GM12878 (cell line): Measurements from ENCODE around the gene BTBD9. TPM values are rescaled to one million over a fixed set of nuclear protein-coding genes. Genes with fewer than 3 reads are reported as not detected.

ENCODE experiments used
- ATAC-seq: fragments of 200-7000 bp; cut with Tn5 transposase; 3 replicates; pipeline ENCODE4 v1.9.1; 2020; ENCODE audit warnings: mild to moderate bottlenecking, moderate library complexity
- BruUV-seq: library from RNA; stranded (reverse); fragments of 400-500 nt; replicated peaks from 2 replicates; lab custom pipeline; 2021; lab: Mats Ljungman, UMichigan
- CTCF ChIA-PET: fragments of 300-600 bp; sonication (Branson Sonifier 250); formaldehyde crosslinking; extraction: SDS; loops from one replicate; lab custom pipeline; 2021; ENCODE audit warnings: inconsistent platforms; lab: Yijun Ruan, JAX
- POLR2A ChIA-PET: fragments of 350-600 bp; formaldehyde crosslinking; extraction: SDS; loops from one replicate; lab custom pipeline; 2021; ENCODE audit warnings: inconsistent platforms; lab: Charles Lee
- RAD21 ChIA-PET: fragments of 300-600 bp; sonication (Branson Sonifier 250); formaldehyde crosslinking; loops from one replicate; lab custom pipeline; 2023; ENCODE audit warnings: antibody characterized with exemption; ENCODE audit not compliant: unreplicated experiment; lab: Charles Lee
- SMC1A ChIA-PET: fragments of 300-600 bp; sonication (Branson Sonifier 250); formaldehyde crosslinking; loops from one replicate; lab custom pipeline; 2023; ENCODE audit not compliant: unreplicated experiment, uncharacterized antibody; lab: Charles Lee
- DNase-seq: peaks from one replicate; pipeline ENCODE4 v3.0.0-alpha.2; 2011; ENCODE audit warnings: low read depth, low spot score
- FAIRE-seq: peaks from 3 replicates; lab custom pipeline; 2011; peaks lifted over from hg19 to GRCh38; lab: Jason Lieb, UNC
- H2AFZ ChIP-seq: 2 replicates; pipeline ENCODE4 v1.6.0; 2011; ENCODE audit warnings: low read depth, low read length, control low read depth; ENCODE audit not compliant: control insufficient read depth
- H3K27ac ChIP-seq: 2 replicates; pipeline ENCODE4 v1.5.1; 2011; ENCODE audit warnings: control low read depth; ENCODE audit not compliant: control insufficient read depth, insufficient read depth
- H3K27me3 ChIP-seq, 2 experiments: replicated peaks in 1 of 2; 2 replicates each; pipeline versions ENCODE4 v1.6.0 to v1.6.1; 2011; ENCODE audit warnings: low read length in 1 of 2; ENCODE audit not compliant: control insufficient read depth in 2 of 2, insufficient read depth in 2 of 2
- H3K36me3 ChIP-seq, 2 experiments: 2 replicates each; pipeline ENCODE4 v1.5.1; 2011; ENCODE audit warnings: low read length in 1 of 2; ENCODE audit not compliant: control insufficient read depth in 2 of 2, insufficient read depth in 2 of 2
- H3K4me1 ChIP-seq: 2 replicates; pipeline ENCODE4 v1.6.1; 2011; ENCODE audit warnings: mild to moderate bottlenecking, low read length, moderate library complexity, mixed read lengths; ENCODE audit not compliant: control insufficient read depth, insufficient read depth
- H3K4me2 ChIP-seq: 2 replicates; pipeline ENCODE4 v1.6.0; 2011; ENCODE audit warnings: control low read depth; ENCODE audit not compliant: control insufficient read depth, insufficient read depth
- H3K4me3 ChIP-seq: fragments of 200-600 bp; sonication (generic); 2 replicates; pipeline ENCODE4 v1.5.1; 2016
- H3K79me2 ChIP-seq: 2 replicates; pipeline ENCODE4 v1.6.0; 2011; ENCODE audit warnings: low read length; ENCODE audit not compliant: control insufficient read depth, insufficient read depth
- H3K9ac ChIP-seq: 2 replicates; pipeline ENCODE4 v1.8.0; 2011; ENCODE audit warnings: low read length, control low read depth, mixed read lengths; ENCODE audit not compliant: control insufficient read depth, insufficient read depth
- H3K9me3 ChIP-seq: replicated peaks from 3 replicates; pipeline ENCODE4 v1.5.1; 2011; ENCODE audit warnings: mild to moderate bottlenecking, low read length; ENCODE audit not compliant: control insufficient read depth, insufficient read depth
- H4K20me1 ChIP-seq: 2 replicates; pipeline ENCODE4 v1.6.0; 2011; ENCODE audit not compliant: control insufficient read depth, insufficient read depth
- ASH2L ChIP-seq: fragments of 300-600, 200-600 bp; sonication (generic); IDR thresholded peaks from 2 replicates; pipeline ENCODE4 v1.6.1; 2017; ENCODE audit warnings: low read depth, mild to moderate bottlenecking, borderline replicate concordance
- ATF7 ChIP-seq: fragments of 450-650 bp; IDR thresholded peaks from 2 replicates; pipeline ENCODE4 v1.6.1; 2016; ENCODE audit warnings: low read depth, mild to moderate bottlenecking
- CBFB ChIP-seq: IDR thresholded peaks from 2 replicates; pipeline ENCODE4 v1.6.1; 2016; ENCODE audit warnings: antibody characterized with exemption, low read depth
- CBX5 ChIP-seq: sonication (generic); IDR thresholded peaks from 2 replicates; pipeline ENCODE4 v1.6.1; 2016; ENCODE audit warnings: low read depth, moderate library complexity, mild to moderate bottlenecking, inconsistent platforms
- MEF2A ChIP-seq: IDR thresholded peaks from 2 replicates; pipeline ENCODE4 v1.6.1; 2011; ENCODE audit warnings: low read depth, mild to moderate bottlenecking, low read length, moderate library complexity; ENCODE audit not compliant: insufficient read depth
- MTA3 ChIP-seq: IDR thresholded peaks from 2 replicates; pipeline ENCODE4 v1.6.1; 2012; ENCODE audit warnings: low read length, inconsistent platforms, borderline replicate concordance
- NBN ChIP-seq: fragments of 450-650 bp; IDR thresholded peaks from 2 replicates; pipeline ENCODE4 v1.6.1; 2016
- NR2F1 ChIP-seq: fragments of 450-650 bp; conservative IDR thresholded peaks from 2 replicates; pipeline ENCODE4 v1.6.1; 2017; ENCODE audit warnings: mild to moderate bottlenecking
- RAD51 ChIP-seq: fragments of 450-650 bp; IDR thresholded peaks from 2 replicates; pipeline ENCODE4 v1.6.1; 2016; ENCODE audit warnings: moderate library complexity, mild to moderate bottlenecking, inconsistent platforms
- SMAD1 ChIP-seq: fragments of 450-650 bp; IDR thresholded peaks from 2 replicates; pipeline ENCODE4 v1.6.1; 2018; ENCODE audit warnings: mild to moderate bottlenecking, low read depth; ENCODE audit not compliant: partially characterized antibody
- SUZ12 ChIP-seq: fragments of 200-600 bp; sonication (generic); IDR thresholded peaks from one replicate; pipeline ENCODE4 v1.6.1; 2018; ENCODE audit warnings: antibody characterized with exemption, mild to moderate bottlenecking; ENCODE audit not compliant: unreplicated experiment
- TAF1 ChIP-seq: IDR thresholded peaks from 2 replicates; pipeline ENCODE4 v1.6.1; 2011; ENCODE audit warnings: mild to moderate bottlenecking, low read depth, low read length, borderline replicate concordance
- WGBS: methylation state at CpG from one replicate; pipeline ENCODE4 v1.1.6; 2016; ENCODE audit warnings: low lambda C conversion rate; ENCODE audit not compliant: insufficient replicate concordance, insufficient coverage; ENCODE audit errors: missing lambda C conversion rate; 5-methylcytosine and 5-hydroxymethylcytosine counted together
- in situ Hi-C: fragments of 300-500 bp; cut with MboI; formaldehyde crosslinking; loops from 9 replicates; pipeline ENCODE4 v1.14.3; 2018; ENCODE audit warnings: mixed read lengths
- intact Hi-C: fragments of 100-400 bp; cut with micrococcal nuclease; formaldehyde crosslinking; loops from one replicate; pipeline ENCODE4 v1.14.2; 2022; ENCODE audit not compliant: unreplicated experiment
- polyA plus RNA-seq, 11 experiments: library from polyadenylated mRNA; depleted of rRNA in 4 of 11; unstranded in 6 of 11; stranded (reverse) in 5 of 11; fragments of >200 nt; fragmentation: Nextera tagmentation in 4 of 11; fragmentation: Illumina TruSeq in 1 of 11; extraction: Ambion mirVana in 4 of 11; extraction: Trizol in 1 of 11; gene quantifications; 1 replicate in 1 of 11; 2 replicates in 10 of 11; pipeline versions ENCODE4 v1.2.1 to v1.2.3, GENCODE V29; 2011 to 2016; ENCODE audit warnings: inconsistent platforms in 2 of 11, missing spikeins in 2 of 11, low read depth in 1 of 11
- total RNA-seq, 4 experiments: library from RNA; depleted of rRNA in 3 of 4; stranded (reverse); fragments of >200 nt in 3 of 4; fragmentation: Illumina TruSeq in 1 of 4; extraction: Trizol in 1 of 4; gene quantifications; 2 replicates each; pipeline versions ENCODE4 v1.2.1 to v1.2.3, GENCODE V29; 2013 to 2021
- TF ChIP-seq, protein P1 (sequence below): fragments of 450-650 bp; IDR thresholded peaks from 2 replicates; pipeline ENCODE4 v1.6.1; 2017; ENCODE audit warnings: mild to moderate bottlenecking
- TF ChIP-seq, protein P2 (sequence below): IDR thresholded peaks from 2 replicates; pipeline ENCODE4 v1.6.1; 2011; ENCODE audit warnings: borderline replicate concordance, low read depth, mild to moderate bottlenecking, moderate library complexity, mixed read lengths, low read length; ENCODE audit not compliant: insufficient read depth; ENCODE audit errors: extremely low read length
- TF ChIP-seq, protein P3 (sequence below): IDR thresholded peaks from 2 replicates; pipeline ENCODE4 v1.6.1; 2012; ENCODE audit warnings: low read depth, low read length, improper control_type of control experiment

The BTBD9 gene
- total and polyA plus RNA-seq, 10 of the 15 experiments (the other 5 are each of a cell fraction or from before 2014, with no cell fraction given) = 0.22 to 8.6 (median 4.6) TPM

DNA sequence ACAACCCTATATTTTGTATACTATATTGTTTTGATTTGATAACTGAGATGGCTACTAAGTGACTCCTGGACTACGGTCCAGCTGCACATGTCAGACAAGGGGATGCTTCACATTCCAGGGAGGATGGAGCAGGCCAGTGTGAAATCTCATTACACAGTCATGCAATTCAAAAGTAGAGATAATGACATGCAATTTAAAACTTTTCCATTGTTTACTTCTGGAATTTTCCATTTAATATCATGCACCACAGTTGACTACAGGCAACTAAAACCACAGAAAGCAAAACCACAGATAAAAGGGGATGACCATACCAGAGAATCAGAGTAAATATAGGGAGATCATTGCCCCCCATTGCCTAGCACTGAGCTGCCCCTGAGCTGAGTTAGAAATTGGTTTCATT, 366.4 kb downstream of the BTBD9 start:
- Histone ChIP-seq H3K27me3 (no peaks in the 10 kb centered on the region), H3K27ac (no peak overlapping the region), H4K20me1 (no peaks in the 10 kb centered on the region), H3K4me1 (no peaks in the 10 kb centered on the region), H3K36me3 (no peaks in the 10 kb centered on the region), H3K4me3 (no peak overlapping the region), H2AFZ (no peak overlapping the region), H3K9ac (no peak overlapping the region), H3K9me3 (no peaks in the 10 kb centered on the region), H3K4me2 (no peak overlapping the region), H3K79me2 (no peaks in the 10 kb centered on the region)
- ChIA-PET RAD21 (no interaction called here), CTCF (no interaction called here), POLR2A (no interaction called here), SMC1A (interaction anchor here (1.3 kb wide), 2 partner anchors 20 to 240 kb away, joined by 3 read pairs; no protein-coding TSS in a partner anchor)
- FAIRE-seq (no peak), ATAC-seq (no peak), DNase-seq (no peak)
- WGBS = 100% methylated on average over 1 of the region's 1 CpG
- BruUV-seq = no TSS peak
- TF ChIP-seq MTA3 (no peak), SMAD1 (no peak), ATF7 (no peak), SUZ12 (no peak), NBN (no peak), CBFB (no peak), RAD51 (no peak), TAF1 (no peak), MEF2A (no peak), CBX5 (no peak), NR2F1 (no peak), ASH2L (no peak)
- TF ChIP-seq, protein P1, sequence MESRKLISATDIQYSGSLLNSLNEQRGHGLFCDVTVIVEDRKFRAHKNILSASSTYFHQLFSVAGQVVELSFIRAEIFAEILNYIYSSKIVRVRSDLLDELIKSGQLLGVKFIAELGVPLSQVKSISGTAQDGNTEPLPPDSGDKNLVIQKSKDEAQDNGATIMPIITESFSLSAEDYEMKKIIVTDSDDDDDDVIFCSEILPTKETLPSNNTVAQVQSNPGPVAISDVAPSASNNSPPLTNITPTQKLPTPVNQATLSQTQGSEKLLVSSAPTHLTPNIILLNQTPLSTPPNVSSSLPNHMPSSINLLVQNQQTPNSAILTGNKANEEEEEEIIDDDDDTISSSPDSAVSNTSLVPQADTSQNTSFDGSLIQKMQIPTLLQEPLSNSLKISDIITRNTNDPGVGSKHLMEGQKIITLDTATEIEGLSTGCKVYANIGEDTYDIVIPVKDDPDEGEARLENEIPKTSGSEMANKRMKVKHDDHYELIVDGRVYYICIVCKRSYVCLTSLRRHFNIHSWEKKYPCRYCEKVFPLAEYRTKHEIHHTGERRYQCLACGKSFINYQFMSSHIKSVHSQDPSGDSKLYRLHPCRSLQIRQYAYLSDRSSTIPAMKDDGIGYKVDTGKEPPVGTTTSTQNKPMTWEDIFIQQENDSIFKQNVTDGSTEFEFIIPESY = no peak
- TF ChIP-seq, protein P2, sequence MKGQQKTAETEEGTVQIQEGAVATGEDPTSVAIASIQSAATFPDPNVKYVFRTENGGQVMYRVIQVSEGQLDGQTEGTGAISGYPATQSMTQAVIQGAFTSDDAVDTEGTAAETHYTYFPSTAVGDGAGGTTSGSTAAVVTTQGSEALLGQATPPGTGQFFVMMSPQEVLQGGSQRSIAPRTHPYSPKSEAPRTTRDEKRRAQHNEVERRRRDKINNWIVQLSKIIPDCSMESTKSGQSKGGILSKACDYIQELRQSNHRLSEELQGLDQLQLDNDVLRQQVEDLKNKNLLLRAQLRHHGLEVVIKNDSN = no peak
- TF ChIP-seq, protein P3, sequence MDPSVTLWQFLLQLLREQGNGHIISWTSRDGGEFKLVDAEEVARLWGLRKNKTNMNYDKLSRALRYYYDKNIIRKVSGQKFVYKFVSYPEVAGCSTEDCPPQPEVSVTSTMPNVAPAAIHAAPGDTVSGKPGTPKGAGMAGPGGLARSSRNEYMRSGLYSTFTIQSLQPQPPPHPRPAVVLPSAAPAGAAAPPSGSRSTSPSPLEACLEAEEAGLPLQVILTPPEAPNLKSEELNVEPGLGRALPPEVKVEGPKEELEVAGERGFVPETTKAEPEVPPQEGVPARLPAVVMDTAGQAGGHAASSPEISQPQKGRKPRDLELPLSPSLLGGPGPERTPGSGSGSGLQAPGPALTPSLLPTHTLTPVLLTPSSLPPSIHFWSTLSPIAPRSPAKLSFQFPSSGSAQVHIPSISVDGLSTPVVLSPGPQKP = no peak
- intact Hi-C loops (no loop called here), in situ Hi-C loops (no loop called here)
